ENCODE data around the gene RHAG. TPM values are rescaled to one million over a fixed set of nuclear protein-coding genes. Genes with fewer than 3 reads are reported as not detected.
A peak's percentile ranks its signal among the peaks of the same experiment; 100 is the strongest.
"Not testable (repeated sequence)": the region's sequence is repeated elsewhere in the genome, so short reads cannot be mapped to it uniquely, and the experiment has no call there.

RHAG gene
- total and polyA plus RNA-seq, 5 experiments from 2014 or later: not detected

- Mint-ChIP-seq H3K27ac (no peak overlapping the region), H3K4me1 (no peaks in the 10 kb centered on the region), H3K9me3 (peaks cover 0 to 4% (median 0%) of the 10 kb centered on the region in 9 donors), H3K4me3 (no peak overlapping the region), H3K36me3 (no peaks in the 10 kb centered on the region), H3K27me3 (peaks cover 0 to 11% (median 0%) of the 10 kb centered on the region in 5 donors)
- POLR2A ChIA-PET: no interaction called here
- no peak for DNase-seq
- ATAC-seq: no peak
These were observed 3.1 kb downstream of the RHAG start for GRCh38 chr6:49633541-49633940.

- no peak overlapping the region for H3K4me3 Mint-ChIP-seq
- no peaks in the 10 kb centered on the region for H3K36me3 Mint-ChIP-seq
- H3K9me3 Mint-ChIP-seq: peaks cover 0 to 4% (median 0%) of the 10 kb centered on the region in 9 donors
- ATAC-seq: no peak
- DNase-seq: no peak
- H3K27ac Mint-ChIP-seq: no peak overlapping the region
- peaks cover 0 to 13% (median 0%) of the 10 kb centered on the region in 5 donors for H3K27me3 Mint-ChIP-seq
- POLR2A ChIA-PET: no interaction called here
- H3K4me1 Mint-ChIP-seq: no peaks in the 10 kb centered on the region
These were observed 3.9 kb downstream of the RHAG start for GRCh38 chr6:49632727-49633126.

- H3K4me1 Mint-ChIP-seq, H3K9me3 Mint-ChIP-seq, DNase-seq, H3K27ac Mint-ChIP-seq, POLR2A ChIA-PET, H3K4me3 Mint-ChIP-seq, ATAC-seq, H3K36me3 Mint-ChIP-seq: not testable (repeated sequence)
- H3K27me3 Mint-ChIP-seq: peaks cover 0 to 10% (median 5%) of the 10 kb centered on the region in 5 donors
These were observed 7.1 kb downstream of the RHAG start for GRCh38 chr6:49629485-49630088.

- Mint-ChIP-seq H3K36me3 (no peaks in the 10 kb centered on the region), H3K27ac (no peak overlapping the region), H3K27me3 (peaks cover 0 to 10% (median 5%) of the 10 kb centered on the region in 5 donors), H3K4me3 (no peak overlapping the region), H3K9me3 (peaks cover 0 to 5% (median 0%) of the 10 kb centered on the region in 9 donors), H3K4me1 (no peaks in the 10 kb centered on the region)
- DNase-seq (no peak), ATAC-seq (no peak)
- POLR2A ChIA-PET: no interaction called here
These were observed 9.8 kb downstream of the RHAG start for GRCh38 chr6:49626811-49627210.

- no peaks in the 10 kb centered on the region for H3K9me3 Mint-ChIP-seq
- DNase-seq (no peak), ATAC-seq (no peak)
- H3K4me3 Mint-ChIP-seq: no peak overlapping the region
- POLR2A ChIA-PET: no interaction called here
- no peaks in the 10 kb centered on the region for H3K4me1 Mint-ChIP-seq
- peaks cover 0 to 5% (median 0%) of the 10 kb centered on the region in 5 donors for H3K27me3 Mint-ChIP-seq
- H3K27ac Mint-ChIP-seq: no peak overlapping the region
- H3K36me3 Mint-ChIP-seq: no peaks in the 10 kb centered on the region
These were observed 18.4 kb downstream of the RHAG start for GRCh38 chr6:49618257-49618656.

- H3K4me1 Mint-ChIP-seq, H3K4me3 Mint-ChIP-seq, H3K36me3 Mint-ChIP-seq, H3K9me3 Mint-ChIP-seq, DNase-seq, POLR2A ChIA-PET, ATAC-seq, H3K27ac Mint-ChIP-seq: not testable (repeated sequence)
- H3K27me3 Mint-ChIP-seq: peaks cover under 1 to 22% (median 5%) of the 10 kb centered on the region in 5 donors
These were observed 22.5 kb downstream of the RHAG start for GRCh38 chr6:49614144-49614543.

GRCh38 chr6:49609285-49609684 is 27.4 kb downstream of the RHAG start:
- ATAC-seq (no peak), DNase-seq (no peak)
- Mint-ChIP-seq H3K9me3 (no peaks in the 10 kb centered on the region), H3K36me3 (no peaks in the 10 kb centered on the region), H3K4me1 (no peaks in the 10 kb centered on the region), H3K4me3 (no peak overlapping the region), H3K27ac (no peak overlapping the region), H3K27me3 (peaks cover 2 to 26% (median 7%) of the 10 kb centered on the region in 5 donors)
- POLR2A ChIA-PET: no interaction called here

GRCh38 chr6:49608275-49608674 is 28.4 kb downstream of the RHAG start:
- H3K4me3 Mint-ChIP-seq, H3K27ac Mint-ChIP-seq, H3K9me3 Mint-ChIP-seq, ATAC-seq, H3K4me1 Mint-ChIP-seq, DNase-seq, POLR2A ChIA-PET, H3K36me3 Mint-ChIP-seq: not testable (repeated sequence)
- H3K27me3 Mint-ChIP-seq: peaks cover 2 to 26% (median 7%) of the 10 kb centered on the region in 5 donors

GRCh38 chr6:49607391-49607982 is 29.2 kb downstream of the RHAG start:
- POLR2A ChIA-PET: no interaction called here
- H3K27ac Mint-ChIP-seq: no peak overlapping the region
- H3K27me3 Mint-ChIP-seq: peaks cover 2 to 21% (median 7%) of the 10 kb centered on the region in 5 donors
- no peak overlapping the region for H3K4me3 Mint-ChIP-seq
- H3K9me3 Mint-ChIP-seq: peaks cover 0 to 4% (median 0%) of the 10 kb centered on the region in 9 donors
- DNase-seq (no peak), ATAC-seq (no peak)
- H3K36me3 Mint-ChIP-seq: no peaks in the 10 kb centered on the region
- no peaks in the 10 kb centered on the region for H3K4me1 Mint-ChIP-seq

GRCh38 chr6:49606721-49607390 is 29.8 kb downstream of the RHAG start:
- Mint-ChIP-seq H3K4me3 (no peak overlapping the region), H3K36me3 (no peaks in the 10 kb centered on the region), H3K27ac (no peak overlapping the region), H3K9me3 (peaks cover 0 to 4% (median 0%) of the 10 kb centered on the region in 9 donors), H3K27me3 (peaks cover 2 to 19% (median 7%) of the 10 kb centered on the region in 5 donors), H3K4me1 (no peaks in the 10 kb centered on the region)
- DNase-seq (peak in 4 of 10 donors; percentile 2 to 43 (median 17)), ATAC-seq (peak in 1 of 2 donors; percentile 38)
- POLR2A ChIA-PET: no interaction called here

GRCh38 chr6:49604080-49604479 is 32.6 kb downstream of the RHAG start:
- Mint-ChIP-seq H3K27me3 (peaks cover 2 to 15% (median 5%) of the 10 kb centered on the region in 5 donors), H3K9me3 (peaks cover 0 to 12% (median 5%) of the 10 kb centered on the region in 9 donors)
- H3K4me3 Mint-ChIP-seq, DNase-seq, H3K27ac Mint-ChIP-seq, POLR2A ChIA-PET, H3K36me3 Mint-ChIP-seq, ATAC-seq, H3K4me1 Mint-ChIP-seq: not testable (repeated sequence)

- POLR2A ChIA-PET, ATAC-seq, H3K36me3 Mint-ChIP-seq, H3K9me3 Mint-ChIP-seq, H3K27me3 Mint-ChIP-seq, H3K4me3 Mint-ChIP-seq, H3K4me1 Mint-ChIP-seq, H3K27ac Mint-ChIP-seq, DNase-seq: not testable (repeated sequence)
These were observed 49.4 kb downstream of the RHAG start for GRCh38 chr6:49587262-49587661.

GRCh38 chr6:49582529-49582928 is 54.1 kb downstream of the RHAG start:
- no peaks in the 10 kb centered on the region for H3K36me3 Mint-ChIP-seq
- no peak overlapping the region for H3K4me3 Mint-ChIP-seq
- no peak overlapping the region for H3K27ac Mint-ChIP-seq
- POLR2A ChIA-PET: no interaction called here
- no peak for ATAC-seq
- peaks cover 0 to 1% (median 0%) of the 10 kb centered on the region in 9 donors for H3K9me3 Mint-ChIP-seq
- H3K27me3 Mint-ChIP-seq: peaks cover 0 to 8% (median 1%) of the 10 kb centered on the region in 5 donors
- no peaks in the 10 kb centered on the region for H3K4me1 Mint-ChIP-seq
- DNase-seq: no peak
